GM20000 (cell line): ENCODE measurements around the gene FAM83G.

Experiments used
- DNase-seq: peaks from one replicate; pipeline ENCODE4 v3.0.0; 2012; ENCODE audit warnings: low spot score
- CTCF ChIP-seq: IDR thresholded peaks from 2 replicates; pipeline ENCODE4 v1.5.1; 2012; ENCODE audit warnings: mild to moderate bottlenecking, control low read depth; ENCODE audit errors: extremely low read depth, missing control alignments

The FAM83G gene

GRCh38 chr17:18985475-18985874 is 19.1 kb downstream of the FAM83G start:
- DNase-seq, result no peak
- no peak for TF ChIP-seq CTCF

- no peak for TF ChIP-seq CTCF
- no peak for DNase-seq
These were observed 20.1 kb downstream of the FAM83G start for GRCh38 chr17:18984273-18985114.

- no peak for DNase-seq
- TF ChIP-seq CTCF, result no peak
These were observed 22.7 kb downstream of the FAM83G start for GRCh38 chr17:18981642-18982424.

GRCh38 chr17:18981335-18981641 is 23.3 kb downstream of the FAM83G start:
- no peak for TF ChIP-seq CTCF
- no peak for DNase-seq

GRCh38 chr17:18980682-18981334 is 23.8 kb downstream of the FAM83G start:
- DNase-seq, result no peak
- no peak for TF ChIP-seq CTCF

- DNase-seq, result no peak
- TF ChIP-seq CTCF, result no peak
These were observed 25.9 kb downstream of the FAM83G start for GRCh38 chr17:18978655-18979054.

GRCh38 chr17:18978050-18978449 is 26.5 kb downstream of the FAM83G start:
- no peak for TF ChIP-seq CTCF

More at GRCh38 chr17:18978050-18978449, 26.5 kb downstream of the FAM83G start:
- DNase-seq, result no peak
